ENCODE results near the gene MYH7B.

The MYH7B gene

DNA sequence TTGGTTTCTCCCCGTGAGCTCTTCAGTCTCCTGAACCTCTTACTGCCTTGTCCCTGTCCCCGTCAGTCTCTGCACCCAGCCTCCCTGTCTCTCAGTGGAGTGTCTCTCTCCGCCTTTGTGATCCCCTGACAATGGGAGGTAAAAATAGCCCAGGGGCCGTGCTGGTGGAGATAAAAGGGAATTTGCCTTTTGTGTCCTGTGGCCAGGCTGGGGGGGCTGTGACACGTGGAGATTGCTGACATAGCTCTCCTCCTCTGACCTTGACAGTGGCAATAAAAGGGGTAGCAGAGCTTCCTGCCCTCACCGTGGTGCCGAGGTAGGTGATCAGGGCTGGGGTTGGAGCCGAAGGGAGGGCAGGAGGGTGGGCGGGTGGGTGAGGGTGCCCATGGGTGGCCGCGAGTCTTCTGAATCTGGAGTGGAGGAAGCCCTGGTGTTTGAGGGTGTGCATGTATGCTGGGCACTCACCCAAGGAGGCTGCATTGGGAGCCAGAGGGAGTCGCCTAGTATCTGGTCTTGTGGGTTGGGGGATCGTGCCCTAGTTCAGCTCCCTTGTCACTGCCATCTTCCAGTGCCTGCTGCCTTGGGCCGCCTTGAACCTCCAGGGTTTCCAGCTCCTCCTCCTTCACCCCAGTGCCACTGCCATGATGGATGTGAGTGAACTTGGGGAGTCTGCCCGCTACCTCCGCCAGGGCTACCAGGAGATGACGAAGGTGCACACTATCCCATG, 21.9 kb downstream of the MYH7B start:
- DNase-seq (ENCODE audit: low read depth), result no peak

DNA sequence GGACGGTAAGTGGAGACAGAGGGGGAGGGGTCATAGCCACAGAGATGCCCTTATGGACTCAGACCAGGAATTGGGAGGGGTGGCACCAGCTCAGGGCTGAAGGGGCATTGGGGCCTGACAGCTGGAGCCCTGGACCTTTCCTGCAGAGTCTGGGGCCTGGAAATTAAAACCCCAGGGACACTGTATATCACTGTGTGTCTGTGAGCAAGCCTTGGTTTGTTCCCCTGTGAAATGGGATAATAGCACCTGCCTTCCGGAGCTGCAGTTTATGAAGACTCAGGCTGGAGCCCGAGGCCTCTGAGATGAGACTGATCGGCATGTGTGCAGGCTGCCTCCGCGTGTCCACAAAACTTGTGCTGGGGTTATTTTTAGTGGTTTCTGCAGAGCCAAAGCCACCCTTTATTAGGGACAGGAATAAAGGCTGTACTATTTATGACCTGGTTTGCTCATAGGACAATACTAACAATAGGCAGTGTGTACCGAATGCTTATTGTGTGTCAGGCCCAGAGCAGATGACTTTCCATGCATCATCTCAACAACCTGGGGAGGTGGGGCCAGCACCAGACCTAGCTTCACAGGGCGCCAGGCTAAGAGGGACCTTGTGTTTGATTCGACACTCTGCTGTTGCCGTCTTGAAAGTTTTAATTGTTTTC, 22.6 kb downstream of the MYH7B start:
- no peak for DNase-seq (ENCODE audit: low read depth)

DNA sequence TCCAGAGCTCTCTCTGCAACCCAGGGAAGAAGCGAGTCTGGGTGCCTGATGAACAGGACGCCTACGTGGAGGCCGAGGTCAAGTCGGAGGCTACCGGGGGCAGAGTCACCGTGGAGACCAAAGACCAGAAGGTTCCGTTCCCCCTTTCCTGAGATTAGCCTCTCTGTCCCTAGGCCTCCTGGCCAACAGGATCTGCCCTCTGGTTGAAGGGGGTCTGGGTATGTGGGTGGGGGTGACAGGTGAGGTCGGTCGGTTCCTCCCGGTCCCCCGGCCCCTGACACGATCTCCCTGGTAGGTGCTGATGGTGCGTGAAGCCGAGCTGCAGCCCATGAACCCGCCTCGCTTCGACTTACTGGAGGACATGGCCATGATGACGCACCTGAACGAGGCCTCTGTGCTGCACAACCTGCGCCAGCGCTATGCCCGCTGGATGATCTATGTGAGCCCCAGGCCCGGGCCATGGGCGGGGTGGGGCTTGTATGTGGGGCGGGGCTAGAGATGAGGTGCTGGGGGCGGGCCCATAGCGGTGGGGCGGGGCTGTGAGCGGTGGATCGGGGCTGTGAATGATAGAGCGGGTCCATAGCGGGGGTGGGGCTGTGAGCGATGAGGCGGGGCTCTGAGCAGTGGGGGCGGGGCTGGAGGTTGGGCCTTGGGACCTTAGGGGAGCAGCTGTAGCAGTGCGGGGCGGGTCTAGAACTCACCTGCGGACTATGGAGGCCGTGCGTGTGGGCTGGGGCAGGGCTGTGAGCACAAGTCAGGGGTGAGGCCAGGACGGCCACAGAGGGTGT, 23.9 kb downstream of the MYH7B start:
- DNase-seq (ENCODE audit: low read depth), result peak; percentile 31

DNA sequence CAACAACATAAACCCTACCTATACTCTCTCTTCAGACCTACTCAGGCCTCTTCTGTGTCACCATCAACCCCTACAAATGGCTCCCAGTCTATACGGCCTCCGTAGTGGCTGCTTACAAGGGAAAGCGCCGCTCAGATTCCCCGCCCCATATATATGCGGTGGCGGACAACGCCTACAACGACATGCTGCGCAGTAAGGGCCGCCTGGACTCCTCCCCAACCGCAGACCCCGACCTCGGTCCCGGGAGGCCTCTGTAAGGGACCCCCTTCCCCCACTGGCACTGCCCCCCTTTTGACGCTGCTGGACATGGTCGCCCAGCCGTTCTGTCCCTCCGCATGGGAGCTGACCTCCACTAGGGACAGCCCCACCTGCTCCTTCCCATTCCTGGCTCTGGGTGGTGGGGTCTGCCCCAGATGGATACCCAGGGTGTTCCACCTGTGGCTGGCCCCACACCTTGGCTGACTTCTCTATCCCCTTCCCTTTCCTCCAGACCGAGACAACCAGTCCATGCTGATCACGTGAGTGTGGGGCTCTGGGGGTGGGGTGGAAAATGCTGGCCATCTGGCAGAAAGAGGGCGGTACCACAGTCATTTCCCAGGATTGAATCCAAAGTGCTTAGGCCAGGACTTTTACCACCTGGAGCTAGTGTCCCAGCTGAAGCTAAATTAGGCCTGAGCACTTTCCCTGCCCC, 25.0 kb downstream of the MYH7B start:
- DNase-seq (ENCODE audit: low read depth), result no peak

DNA sequence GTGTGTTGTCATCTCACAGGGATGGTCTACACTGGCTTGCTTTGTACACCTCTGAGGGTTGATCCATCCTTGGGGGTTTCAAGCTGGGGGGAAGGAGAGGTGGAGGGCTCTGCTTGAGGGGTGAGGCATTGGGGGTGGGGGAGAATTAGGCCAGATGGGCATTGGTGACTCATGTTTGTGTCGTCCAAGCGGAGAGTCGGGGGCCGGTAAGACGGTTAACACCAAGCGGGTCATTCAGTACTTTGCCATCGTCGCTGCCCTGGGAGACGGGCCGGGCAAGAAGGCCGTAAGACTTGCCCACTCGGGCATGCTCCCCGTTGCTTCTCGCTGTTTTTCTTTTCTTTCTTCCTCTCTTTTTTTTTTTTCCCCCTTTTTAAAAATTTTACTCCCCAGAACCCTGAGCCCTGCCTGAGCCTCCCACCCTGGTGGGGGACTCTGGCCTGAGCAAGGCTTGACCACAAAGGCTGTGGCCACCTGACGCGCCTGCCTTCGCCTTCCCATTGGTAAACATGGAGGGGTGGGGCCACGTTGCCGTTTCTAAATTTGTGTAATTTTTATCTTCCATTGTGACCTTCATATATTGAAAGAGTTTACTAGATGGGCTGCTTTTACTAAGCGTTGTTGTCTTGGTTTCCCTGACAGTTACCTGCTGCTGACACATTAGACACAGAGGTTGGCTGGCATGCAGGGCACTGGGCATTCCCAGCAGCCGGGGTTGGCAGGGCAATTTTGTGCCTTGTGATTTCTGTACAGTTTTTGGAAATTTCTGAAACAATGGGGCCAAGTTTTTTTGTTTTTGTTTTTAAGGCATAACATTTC, 26.8 kb downstream of the MYH7B start:
- no peak for DNase-seq (ENCODE audit: low read depth)

DNA sequence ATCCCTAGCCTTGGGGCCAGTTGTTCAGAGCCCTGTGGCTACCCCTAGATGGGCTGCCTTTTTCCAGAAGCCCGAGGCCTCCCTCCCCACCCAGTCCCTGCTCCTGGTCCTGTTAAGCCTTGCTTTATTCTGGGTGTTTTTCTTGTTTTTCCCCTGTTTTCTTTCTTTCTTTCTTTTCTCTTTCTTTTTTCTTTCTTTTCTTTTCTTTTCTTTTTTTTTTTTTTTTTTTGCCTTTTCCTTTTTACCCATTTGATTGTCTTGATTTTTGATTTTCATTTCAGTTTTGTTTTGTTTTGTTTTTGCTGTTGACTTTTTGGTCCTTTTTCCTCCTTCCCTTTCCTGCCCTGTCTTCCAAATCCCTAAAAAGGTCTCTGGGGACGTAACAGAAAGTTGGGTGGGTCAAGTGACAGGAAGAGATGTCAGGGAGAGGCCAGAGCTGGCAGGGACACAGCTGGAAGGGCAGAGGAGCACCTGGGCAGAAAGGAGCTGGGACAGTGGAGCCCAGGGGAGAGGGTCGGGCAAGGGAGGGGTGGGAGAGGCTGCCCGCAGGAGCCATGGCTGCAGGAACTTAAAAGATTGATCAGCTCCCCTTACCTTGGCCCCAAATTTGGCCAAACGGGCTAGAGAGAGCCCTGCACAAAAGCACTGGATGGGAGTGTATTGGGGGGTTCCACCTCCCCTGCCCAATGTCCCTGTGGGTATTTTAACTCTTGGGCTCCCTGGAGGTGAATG, 27.6 kb downstream of the MYH7B start:
- no peak for DNase-seq (ENCODE audit: low read depth)

DNA sequence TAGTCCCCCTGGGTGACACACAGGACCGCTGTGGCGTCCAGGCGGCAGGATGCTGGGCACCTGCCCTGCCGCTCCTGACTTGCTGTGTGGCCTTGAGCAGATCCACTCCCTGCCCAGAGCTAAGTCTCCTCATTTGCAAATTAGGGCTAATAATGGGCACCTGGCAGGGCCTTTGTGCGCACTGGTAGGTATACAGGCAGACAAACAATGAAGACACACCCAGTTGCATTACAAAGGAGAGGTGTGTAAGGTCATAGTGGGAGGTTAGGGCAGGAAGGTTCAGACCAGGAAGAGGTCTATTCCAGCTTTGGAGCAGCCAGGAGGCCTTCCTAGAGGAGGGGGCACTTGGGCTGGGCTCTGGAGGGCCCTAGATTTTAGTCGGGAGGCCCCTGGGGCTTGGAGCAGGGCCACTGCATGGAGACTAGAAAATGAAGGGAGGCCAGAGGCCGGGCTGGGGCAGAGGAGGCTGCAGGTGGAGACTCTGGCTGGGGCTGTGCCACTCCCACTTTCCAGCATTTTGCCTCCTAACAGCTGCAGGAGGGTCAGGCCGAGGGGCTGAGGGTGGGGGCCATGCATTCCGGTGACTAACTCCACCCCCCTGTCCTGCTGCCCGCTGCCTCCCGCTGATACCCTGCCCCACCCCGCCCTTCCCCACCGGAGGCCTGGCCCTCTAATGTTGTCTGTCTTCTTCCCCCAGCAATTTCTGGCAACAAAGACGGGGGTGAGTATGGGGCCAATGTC, 28.5 kb downstream of the MYH7B start:
- no peak for DNase-seq (ENCODE audit: low read depth)

DNA sequence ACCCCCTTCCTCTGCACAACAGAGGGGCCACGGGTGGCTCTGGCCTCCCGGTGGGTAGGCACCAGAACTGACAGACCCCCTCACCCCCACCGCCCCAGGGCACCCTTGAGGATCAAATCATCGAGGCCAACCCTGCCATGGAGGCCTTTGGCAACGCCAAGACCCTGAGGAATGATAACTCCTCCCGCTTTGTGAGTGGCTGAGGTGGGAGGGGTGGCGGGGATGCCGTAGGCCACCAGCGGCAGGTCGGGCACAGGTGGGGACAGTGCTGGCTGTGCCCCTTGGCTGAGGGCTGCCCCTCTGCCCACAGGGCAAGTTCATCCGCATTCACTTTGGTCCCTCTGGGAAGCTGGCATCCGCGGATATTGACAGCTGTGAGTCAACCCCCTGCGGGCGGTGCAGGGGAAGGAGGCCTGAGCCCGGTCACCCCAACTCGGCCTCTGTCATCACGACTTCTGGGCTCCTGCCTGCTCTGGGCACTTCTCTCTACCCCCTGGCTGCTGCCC, 29.1 kb downstream of the MYH7B start:
- no peak for DNase-seq (ENCODE audit: low read depth)

DNA sequence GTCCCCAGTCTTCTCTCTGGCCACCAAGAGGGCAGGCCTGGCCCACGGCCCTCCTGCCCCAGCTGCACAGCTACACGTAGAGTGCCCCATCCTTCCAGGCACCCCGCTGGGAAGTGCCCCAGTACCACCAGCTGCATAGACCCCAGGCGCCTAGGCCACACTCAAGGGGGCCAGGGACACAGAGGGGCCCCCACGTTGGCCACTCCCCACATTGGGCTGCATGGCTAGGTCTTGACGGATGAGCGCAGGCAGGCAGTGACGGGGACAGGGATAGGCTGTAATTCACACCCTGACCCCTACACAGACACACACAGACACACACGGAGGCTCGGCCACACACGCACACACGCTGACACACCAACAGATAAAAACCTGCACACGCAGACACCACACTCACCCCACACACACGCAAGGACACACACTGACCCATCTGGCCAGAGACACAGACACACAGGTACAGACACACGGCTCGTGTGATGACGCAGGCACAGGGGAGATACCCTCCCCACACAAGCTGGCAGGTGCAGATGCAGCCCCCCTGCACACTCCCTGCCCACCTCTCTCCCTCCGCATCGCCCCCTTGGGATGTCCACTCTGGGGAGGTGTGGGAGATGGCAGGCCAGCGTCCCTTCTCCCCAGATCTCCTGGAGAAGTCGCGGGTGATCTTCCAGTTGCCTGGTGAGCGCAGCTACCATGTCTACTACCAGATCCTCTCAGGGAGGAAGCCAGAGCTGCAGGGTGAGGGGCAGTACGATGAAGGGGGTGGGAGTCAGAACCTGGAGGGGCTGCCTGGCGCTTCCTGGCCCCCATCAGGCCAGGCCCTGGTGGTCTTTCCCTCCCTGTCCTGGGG, 30.0 kb downstream of the MYH7B start:
- DNase-seq (ENCODE audit: low read depth), result no peak

DNA sequence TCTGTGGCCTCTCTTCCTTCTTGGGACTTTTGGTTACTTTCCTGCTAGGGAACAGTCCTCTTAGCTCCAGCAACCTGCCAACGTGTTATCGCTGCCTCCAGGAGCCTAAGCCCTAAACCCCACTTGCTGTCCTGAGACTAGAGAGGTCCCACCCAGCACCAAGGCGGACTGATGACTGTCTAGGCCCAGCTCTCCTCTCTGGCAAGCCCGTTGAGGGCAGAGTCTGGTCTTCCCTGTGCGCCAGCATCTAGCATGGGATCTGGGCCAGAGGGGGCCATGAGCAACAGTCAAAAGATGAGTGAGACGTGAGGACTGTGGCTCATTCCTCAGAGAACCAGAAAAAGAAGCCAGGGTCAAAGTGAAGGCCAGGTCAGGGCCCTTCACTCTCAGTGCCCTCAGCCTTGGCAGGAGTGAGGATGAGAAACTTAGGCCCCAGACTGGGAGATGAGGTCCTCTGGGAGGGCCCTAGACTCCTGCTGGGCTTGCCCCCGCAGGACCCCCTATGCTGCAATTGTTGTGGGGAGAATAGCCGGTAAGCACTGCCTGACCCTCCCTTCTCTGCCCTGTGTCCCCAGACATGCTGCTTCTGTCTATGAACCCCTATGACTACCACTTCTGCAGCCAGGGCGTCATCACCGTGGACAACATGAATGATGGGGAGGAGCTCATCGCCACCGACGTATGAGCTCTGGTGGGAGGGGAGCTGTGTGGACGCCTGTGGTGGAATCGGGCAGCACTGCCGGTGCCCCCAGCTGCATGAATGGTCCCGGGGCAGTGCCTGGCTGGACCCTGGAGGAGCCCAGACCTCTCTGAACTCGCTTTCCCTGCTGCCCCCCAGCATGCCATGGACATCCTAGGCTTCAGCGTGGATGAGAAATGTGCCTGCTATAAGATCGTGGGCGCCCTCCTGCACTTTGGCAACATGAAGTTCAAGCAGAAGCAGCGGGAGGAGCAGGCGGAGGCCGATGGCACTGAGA, 30.9 kb downstream of the MYH7B start:
- DNase-seq (ENCODE audit: low read depth), result no peak

DNA sequence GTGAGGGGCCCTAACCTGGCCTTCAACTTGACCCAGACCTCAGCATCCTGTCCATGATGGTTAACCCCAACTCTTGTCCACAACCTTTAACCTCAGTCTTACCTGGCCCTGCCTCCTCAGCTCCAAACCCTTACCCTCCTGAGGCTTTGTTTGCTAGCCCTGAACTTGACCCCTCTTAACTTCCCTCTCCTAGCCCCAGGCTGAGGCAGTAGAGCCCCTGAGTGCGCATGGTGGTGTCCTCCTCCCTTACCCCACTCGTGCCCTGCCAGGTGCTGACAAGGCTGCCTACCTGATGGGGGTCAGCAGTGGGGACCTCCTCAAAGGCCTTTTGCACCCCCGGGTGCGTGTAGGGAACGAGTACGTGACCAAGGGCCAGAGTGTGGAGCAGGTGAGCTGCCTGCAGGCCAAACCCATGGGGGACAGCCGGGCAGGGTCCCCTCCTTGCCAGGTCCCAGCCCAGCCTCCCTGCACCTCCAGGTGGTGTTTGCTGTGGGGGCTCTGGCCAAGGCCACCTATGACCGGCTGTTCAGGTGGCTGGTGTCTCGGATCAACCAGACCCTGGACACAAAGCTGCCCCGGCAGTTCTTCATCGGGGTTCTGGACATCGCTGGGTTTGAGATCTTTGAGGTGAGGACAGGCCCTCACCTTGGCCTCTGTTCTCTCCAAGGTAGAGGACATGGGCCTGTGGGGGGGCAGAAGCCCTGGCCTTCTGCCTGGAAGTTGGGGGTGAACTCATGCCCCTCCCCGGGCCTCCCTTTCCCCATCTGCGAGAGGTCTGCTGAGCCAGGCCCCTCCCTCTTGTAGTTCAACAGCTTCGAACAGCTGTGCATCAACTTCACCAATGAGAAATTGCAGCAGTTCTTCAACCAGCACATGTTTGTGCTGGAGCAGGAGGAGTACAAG, 31.9 kb downstream of the MYH7B start:
- no peak for DNase-seq (ENCODE audit: low read depth)

DNA sequence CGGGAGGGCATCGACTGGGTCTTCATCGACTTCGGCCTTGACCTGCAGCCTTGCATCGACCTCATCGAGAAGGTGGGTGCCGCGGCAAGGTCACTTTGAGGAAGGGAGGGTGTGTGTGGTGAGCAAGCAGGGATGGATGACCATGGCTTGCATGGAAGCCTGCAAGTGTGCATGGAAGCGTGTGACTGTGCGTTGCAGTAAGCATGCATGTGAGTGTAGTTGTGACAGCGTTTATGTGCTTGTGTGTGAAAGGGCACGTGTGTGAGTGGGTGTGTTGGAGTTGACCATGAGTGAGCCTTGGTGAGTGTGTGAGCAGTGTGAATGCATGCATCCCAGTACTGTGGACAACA, 32.5 kb downstream of the MYH7B start:
- no peak for DNase-seq (ENCODE audit: low read depth)

DNA sequence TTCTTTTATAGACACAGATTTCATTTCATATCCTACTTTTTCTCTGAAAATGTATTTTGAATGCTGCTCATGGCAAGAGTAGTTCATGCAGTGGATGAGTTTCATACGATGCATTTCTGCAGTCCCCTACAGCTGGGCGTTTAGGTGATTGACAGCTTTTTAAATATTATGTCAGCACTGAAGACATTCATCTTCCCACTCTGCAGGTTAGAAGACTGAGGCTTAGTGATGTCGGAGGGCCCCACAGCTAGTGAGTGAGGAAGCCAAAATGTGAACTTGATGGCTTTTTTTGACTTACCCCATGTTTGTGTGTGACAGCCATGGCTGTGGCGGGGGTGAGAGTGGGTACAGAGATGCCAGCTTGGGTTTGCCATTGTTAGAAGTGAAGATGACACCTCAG, 33.5 kb downstream of the MYH7B start:
- no peak for DNase-seq (ENCODE audit: low read depth)

DNA sequence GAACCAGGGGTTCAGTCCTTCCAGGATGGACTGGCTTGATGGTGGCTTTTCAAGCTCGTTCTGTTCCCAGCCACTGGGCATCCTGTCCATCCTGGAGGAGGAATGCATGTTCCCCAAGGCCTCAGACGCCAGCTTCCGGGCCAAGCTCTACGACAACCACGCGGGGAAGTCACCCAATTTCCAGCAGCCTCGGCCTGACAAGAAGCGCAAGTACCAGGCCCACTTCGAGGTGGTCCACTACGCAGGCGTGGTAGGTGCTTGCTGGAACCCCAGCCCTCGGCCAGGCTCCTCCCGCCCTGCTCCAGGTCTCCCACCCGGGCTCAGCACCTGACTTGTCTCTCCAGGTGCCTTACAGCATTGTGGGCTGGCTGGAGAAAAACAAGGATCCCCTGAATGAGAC, 34.0 kb downstream of the MYH7B start:
- DNase-seq (ENCODE audit: low read depth), result no peak

DNA sequence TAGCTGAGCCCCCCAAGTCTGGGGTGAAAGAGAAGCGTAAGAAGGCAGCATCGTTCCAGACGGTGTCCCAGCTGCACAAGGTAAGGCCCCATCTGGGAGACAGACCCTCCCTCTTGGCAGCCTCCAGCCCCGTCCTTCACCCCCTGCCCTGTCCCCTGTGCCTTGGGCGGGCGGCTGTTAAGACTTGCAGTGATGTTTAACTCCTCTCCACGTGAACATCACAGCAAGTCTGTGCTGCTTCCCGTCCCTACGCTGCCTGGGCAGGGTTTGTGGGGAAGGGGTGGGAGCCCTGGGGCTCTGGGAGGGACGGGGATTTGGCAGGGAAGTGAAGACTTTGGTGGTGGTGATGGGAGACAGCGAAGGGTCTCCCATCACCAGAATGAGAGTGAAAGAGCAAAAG, 34.6 kb downstream of the MYH7B start:
- DNase-seq (ENCODE audit: low read depth), result no peak

DNA sequence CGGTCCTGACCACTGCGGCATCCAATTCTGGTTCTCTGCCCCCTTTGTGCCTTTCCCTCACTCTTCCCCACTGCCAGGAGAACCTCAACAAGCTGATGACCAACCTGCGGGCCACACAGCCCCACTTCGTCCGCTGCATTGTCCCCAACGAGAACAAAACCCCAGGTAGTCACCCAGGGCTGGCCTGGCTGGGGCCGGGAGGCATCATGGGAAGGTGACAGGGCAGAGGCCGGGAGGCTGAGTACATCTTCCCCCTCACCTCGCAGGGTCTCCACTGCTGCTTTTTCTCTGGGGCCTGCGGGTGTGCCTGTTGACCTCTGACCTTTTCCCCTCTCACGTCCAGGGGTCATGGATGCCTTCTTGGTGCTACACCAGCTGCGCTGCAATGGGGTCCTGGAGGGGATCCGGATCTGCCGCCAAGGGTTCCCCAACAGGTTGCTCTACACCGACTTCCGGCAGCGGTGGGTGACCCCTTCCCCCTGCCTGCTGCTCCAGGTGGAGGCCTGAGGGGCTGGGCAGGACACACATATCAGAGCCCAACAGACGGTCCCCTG, 35.1 kb downstream of the MYH7B start:
- DNase-seq (ENCODE audit: low read depth), result no peak

All from activated T-cell treated with anti-CD3 and anti-CD28 coated beads for 48 hours (primary cell).